AG09319 (cell line): Measurements from ENCODE around the gene CPSF4.

Experiments
- DNase-seq: peaks from one replicate; pipeline ENCODE4 v3.0.0-alpha.2; 2010; ENCODE audit warnings: low read depth; ENCODE audit errors: extremely low read depth
- TF ChIP-seq, protein P1 (sequence below): IDR thresholded peaks from 2 replicates; pipeline ENCODE4 v1.5.1; 2011; ENCODE audit warnings: low read depth, mild to moderate bottlenecking, inconsistent platforms, low read length, moderate library complexity

Gene CPSF4

DNA sequence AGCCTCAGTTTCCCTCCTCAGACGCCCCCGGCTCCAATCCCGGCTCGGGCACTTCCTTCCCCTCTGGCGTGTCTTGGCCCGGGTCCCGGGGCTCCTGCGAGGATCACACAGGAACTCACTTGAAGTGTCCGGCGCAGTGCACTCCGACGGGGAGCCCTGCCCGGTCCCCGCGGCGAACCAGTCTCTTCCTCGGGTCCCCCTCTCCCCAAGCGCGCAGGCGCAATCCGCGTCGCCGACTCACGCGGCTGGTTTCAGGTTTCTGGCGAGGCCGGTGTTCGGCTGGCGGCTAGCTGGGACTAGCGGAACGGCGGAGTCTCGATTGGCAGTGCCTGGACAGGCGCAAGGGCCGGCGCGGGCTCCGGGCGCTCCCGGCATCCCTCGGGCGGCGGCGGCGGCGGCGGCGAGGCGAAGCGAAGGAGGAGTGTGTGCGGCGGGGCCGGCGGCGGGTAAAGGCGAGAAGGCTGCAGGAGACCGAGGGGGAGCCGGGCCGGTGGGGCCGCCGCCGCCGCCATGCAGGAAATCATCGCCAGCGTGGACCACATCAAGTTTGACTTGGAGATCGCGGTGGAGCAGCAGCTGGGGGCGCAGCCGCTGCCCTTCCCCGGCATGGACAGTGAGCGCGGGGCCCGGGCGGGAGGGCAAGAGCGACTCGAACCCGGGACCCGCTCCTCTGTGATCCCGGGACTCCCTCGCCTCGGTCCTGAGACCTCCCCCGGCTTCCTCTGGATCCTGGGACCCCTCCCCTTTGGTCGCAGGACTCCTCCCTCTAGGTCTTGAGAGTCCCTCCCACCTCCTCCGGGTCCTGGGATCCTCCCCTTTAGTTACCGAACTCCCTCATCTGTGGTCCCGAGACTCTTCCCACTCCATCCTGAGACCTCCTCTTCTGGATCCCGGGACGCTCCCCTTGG lies at the start of gene CPSF4, which contains the start of gene PTCD1:
TSS of gene CPSF4 (plus strand) at position 371 of the 908 bp plus-strand sequence. CDS start at position 511, 140 bp downstream.
TSS of gene PTCD1 (minus strand) at position 226 of the 908 bp plus-strand sequence. CDS start 3,556 bp downstream, outside the sequence.
- peak; percentile 86 for DNase-seq
- TF ChIP-seq, protein P1, sequence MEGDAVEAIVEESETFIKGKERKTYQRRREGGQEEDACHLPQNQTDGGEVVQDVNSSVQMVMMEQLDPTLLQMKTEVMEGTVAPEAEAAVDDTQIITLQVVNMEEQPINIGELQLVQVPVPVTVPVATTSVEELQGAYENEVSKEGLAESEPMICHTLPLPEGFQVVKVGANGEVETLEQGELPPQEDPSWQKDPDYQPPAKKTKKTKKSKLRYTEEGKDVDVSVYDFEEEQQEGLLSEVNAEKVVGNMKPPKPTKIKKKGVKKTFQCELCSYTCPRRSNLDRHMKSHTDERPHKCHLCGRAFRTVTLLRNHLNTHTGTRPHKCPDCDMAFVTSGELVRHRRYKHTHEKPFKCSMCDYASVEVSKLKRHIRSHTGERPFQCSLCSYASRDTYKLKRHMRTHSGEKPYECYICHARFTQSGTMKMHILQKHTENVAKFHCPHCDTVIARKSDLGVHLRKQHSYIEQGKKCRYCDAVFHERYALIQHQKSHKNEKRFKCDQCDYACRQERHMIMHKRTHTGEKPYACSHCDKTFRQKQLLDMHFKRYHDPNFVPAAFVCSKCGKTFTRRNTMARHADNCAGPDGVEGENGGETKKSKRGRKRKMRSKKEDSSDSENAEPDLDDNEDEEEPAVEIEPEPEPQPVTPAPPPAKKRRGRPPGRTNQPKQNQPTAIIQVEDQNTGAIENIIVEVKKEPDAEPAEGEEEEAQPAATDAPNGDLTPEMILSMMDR = no peak

DNA sequence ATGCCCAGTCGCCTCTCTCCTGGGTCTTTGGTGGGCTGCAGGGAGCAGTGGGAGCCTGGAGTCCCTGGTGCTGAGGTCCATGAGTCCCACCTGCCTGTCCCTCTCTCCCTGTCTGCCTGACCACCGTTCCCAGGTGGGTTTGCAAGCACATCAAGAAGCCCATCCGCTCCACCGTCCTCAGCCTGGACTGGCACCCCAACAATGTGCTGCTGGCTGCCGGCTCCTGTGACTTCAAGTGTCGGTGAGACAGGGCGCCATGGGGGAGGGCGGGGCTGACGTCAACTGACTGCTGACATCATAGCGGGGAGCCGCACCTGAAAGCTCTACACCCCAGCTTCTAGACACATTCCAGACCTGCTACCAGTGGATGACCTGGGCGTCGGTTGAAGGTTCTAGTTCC lies 49.0 kb upstream of the CPSF4 start:
- TF ChIP-seq, protein P1 = no peak
- no peak for DNase-seq

DNA sequence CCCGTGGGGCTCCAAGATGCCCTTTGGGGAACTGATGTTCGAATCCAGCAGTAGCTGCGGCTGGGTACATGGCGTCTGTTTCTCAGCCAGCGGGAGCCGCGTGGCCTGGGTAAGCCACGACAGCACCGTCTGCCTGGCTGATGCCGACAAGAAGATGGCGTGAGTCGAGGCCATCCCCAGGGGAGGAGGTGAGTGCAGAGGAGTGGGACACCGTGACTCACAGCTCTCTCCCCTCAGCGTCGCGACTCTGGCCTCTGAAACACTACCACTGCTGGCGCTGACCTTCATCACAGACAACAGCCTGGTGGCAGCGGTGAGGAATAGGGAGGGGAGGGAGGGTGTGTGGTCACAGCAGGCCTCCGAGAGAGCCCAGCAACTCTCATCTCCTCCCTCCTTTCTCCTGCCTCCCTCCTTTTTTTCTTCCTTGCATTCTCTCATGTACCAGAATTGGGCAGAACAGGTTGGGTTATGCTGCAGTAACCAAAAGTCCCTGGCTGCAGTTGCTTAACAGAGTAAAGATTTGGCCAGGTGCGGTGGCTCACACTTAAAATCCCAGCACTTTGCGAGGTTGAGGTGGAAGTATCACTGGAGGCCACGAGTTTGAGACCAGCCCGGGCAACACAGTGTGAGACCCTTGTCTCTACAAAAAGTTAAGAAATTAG lies 47.7 kb upstream of the CPSF4 start:
- TF ChIP-seq, protein P1 = no peak

DNA sequence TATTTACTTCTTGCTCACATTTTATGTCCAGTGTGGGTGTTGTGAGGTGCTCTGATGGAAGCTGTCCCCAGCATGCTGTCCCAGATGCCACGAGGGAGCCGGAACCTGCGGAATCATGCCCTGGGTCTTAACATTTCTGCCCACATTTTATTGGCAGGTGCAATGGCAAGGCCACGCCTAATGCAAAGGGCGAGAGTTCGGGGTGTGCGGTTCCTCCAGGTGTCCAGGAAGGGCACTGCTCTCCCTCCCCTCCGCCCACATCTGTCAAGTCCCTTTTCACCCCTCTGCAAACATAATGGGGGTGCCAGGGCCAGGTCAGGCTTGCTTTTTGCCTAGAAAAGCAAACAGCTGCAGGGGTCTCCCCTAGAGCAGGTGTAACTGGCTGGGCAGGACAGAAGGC lies 46.7 kb upstream of the CPSF4 start:
- TF ChIP-seq, protein P1 = no peak

More for the DNA sequence above, 47.7 kb upstream of the CPSF4 start:
- no peak for DNase-seq

DNA sequence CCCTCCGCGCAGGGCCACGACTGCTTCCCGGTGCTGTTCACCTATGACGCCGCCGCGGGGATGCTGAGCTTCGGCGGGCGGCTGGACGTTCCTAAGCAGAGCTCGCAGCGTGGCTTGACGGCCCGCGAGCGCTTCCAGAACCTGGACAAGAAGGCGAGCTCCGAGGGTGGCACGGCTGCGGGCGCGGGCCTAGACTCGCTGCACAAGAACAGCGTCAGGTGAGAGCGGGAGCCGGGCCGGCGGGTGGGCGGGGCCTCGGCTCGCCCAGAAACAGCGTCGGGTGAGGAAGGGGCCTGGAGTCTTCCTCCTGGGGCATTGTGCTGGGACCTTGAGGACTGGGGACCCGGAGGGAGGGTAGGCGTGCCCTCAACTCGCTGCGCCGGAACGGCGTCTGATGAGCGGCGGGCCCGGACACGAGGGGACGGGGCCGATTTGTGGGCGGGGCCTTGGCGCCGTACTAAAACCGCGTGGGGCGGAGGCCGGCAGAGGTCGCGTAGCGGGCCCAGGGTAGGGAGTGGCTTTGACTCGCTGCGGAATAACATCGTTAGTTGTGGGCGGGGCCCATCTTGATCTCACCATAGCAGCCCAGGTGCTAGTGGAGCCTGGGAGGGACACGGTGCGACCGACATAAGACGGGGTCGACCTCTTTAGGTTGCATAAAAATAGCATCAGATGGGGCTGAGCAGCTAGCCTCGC lies 45.9 kb upstream of the CPSF4 start:
- TF ChIP-seq, protein P1 = no peak
- no peak for DNase-seq

More for the DNA sequence above, 46.7 kb upstream of the CPSF4 start:
- DNase-seq = no peak

DNA sequence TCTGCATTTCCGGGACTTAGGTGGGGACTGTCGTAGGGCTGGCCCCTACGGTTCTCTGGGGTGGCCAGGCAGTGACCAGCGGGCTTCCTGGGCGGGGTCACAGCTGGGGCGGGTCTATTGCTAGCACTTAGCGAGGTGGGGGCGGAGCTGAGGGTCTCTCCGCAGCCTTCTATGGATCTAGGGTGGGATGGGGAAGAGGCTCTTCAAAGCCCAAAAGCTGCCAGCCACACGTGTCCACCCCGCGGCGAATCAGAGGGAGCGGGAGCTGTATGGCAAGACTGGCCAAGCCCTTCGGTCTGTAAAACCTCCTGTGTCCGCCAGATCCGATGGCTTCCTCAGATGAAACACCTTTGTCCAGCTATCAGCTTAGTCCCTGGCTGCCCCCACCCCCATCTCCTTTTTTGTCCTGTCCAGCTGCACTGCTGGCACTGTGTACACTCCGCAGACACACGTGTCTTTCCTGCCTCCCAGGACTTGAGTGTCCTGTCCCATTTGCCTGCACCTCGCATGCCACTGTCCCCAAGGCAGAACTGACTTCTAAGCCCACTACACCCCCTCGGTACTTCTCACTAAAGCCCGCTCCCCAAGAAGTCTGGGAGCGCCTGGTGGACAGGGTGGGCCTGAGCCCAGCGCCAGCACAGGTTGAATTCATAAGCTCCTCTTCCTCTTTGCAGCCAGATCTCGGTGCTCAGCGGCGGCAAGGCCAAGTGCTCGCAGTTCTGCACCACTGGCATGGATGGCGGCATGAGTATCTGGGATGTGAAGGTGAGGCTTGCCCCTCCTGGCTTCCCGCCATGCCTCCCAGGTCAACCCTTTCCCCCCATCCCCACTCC lies 45.2 kb upstream of the CPSF4 start:
- TF ChIP-seq, protein P1 = no peak
- DNase-seq = no peak
